Measurements from ENCODE around the gene PPP1R7. TPM values are rescaled to one million over a fixed set of nuclear protein-coding genes. Genes with fewer than 3 reads are reported as not detected.

The PPP1R7 gene
- total RNA-seq, 3 donors from 2014 or later (not counting 1 experiment from before 2014, with no cell fraction given) = 57.8 to 66.3 (median 60.4) TPM

- no peaks in the 10 kb centered on the region for H3K9me3 ChIP-seq (ENCODE audit: control insufficient read depth, insufficient read depth, low read length)
- no peaks in the 10 kb centered on the region for H3K4me1 ChIP-seq (ENCODE audit: control insufficient read depth, insufficient read depth, low read length)
- Mint-ChIP-seq H3K36me3 (no peaks in the 10 kb centered on the region), H3K27me3 (ENCODE audit: low read depth in 2 of 2) (no peaks in the 10 kb centered on the region), H3K27ac (no peak overlapping the region), H3K9me3 (no peaks in the 10 kb centered on the region), H3K4me3 (no peak overlapping the region), H3K4me1 (no peaks in the 10 kb centered on the region)
- intact Hi-C loops (cut with micrococcal nuclease) = no loop called here
- DNase-seq (no peak), ATAC-seq (no peak)
- no peak overlapping the region for H3K27ac ChIP-seq (ENCODE audit: low read length)
- 95% methylated on average over 8 of the region's 9 CpGs for WGBS (ENCODE audit: insufficient coverage)
- H3K27me3 ChIP-seq (ENCODE audit: control insufficient read depth, insufficient read depth, low read length) = no peaks in the 10 kb centered on the region
- H3K4me3 ChIP-seq (ENCODE audit: low read length) = no peak overlapping the region
- no peak for TF ChIP-seq CTCF (IDR thresholded peaks at IDR 0.05)
- H3K36me3 ChIP-seq (ENCODE audit: control insufficient read depth, insufficient read depth, low read length) = peaks cover 5% of the 10 kb centered on the region
Measured at GRCh38 chr2:241135737-241136136, 14.5 kb upstream of the PPP1R7 start.

GRCh38 chr2:241136191-241136590, 14.1 kb upstream of the PPP1R7 start:
- Histone ChIP-seq H3K4me3 (ENCODE audit: low read length) (no peak overlapping the region), H3K27me3 (ENCODE audit: control insufficient read depth, insufficient read depth, low read length) (no peaks in the 10 kb centered on the region), H3K36me3 (ENCODE audit: control insufficient read depth, insufficient read depth, low read length) (peaks cover 5% of the 10 kb centered on the region), H3K9me3 (ENCODE audit: control insufficient read depth, insufficient read depth, low read length) (no peaks in the 10 kb centered on the region), H3K4me1 (ENCODE audit: control insufficient read depth, insufficient read depth, low read length) (no peaks in the 10 kb centered on the region), H3K27ac (ENCODE audit: low read length) (no peak overlapping the region)
- Mint-ChIP-seq H3K27ac (no peak overlapping the region), H3K4me1 (no peaks in the 10 kb centered on the region), H3K4me3 (no peak overlapping the region), H3K36me3 (no peaks in the 10 kb centered on the region), H3K27me3 (ENCODE audit: low read depth in 2 of 2) (no peaks in the 10 kb centered on the region), H3K9me3 (no peaks in the 10 kb centered on the region)
- ATAC-seq (no peak), DNase-seq (no peak)
- TF ChIP-seq CTCF (IDR thresholded peaks at IDR 0.05) = no peak
- 92% methylated on average over 8 of the region's 8 CpGs for WGBS (ENCODE audit: insufficient coverage)
- intact Hi-C loops (cut with micrococcal nuclease) = no loop called here

GRCh38 chr2:241136661-241137260, 13.5 kb upstream of the PPP1R7 start:
- no peak for ATAC-seq
- 97% methylated on average over 25 of the region's 25 CpGs for WGBS (ENCODE audit: insufficient coverage)
- no peak for DNase-seq
- H3K36me3 ChIP-seq (ENCODE audit: control insufficient read depth, insufficient read depth, low read length) = peaks cover 5% of the 10 kb centered on the region
- H3K27ac ChIP-seq (ENCODE audit: low read length) = no peak overlapping the region
- H3K4me3 Mint-ChIP-seq = no peak overlapping the region
- no peaks in the 10 kb centered on the region for H3K27me3 Mint-ChIP-seq (ENCODE audit: low read depth in 2 of 2)
- H3K36me3 Mint-ChIP-seq = no peaks in the 10 kb centered on the region
- no peaks in the 10 kb centered on the region for H3K9me3 Mint-ChIP-seq
- intact Hi-C loops (cut with micrococcal nuclease) = no loop called here
- no peaks in the 10 kb centered on the region for H3K4me1 Mint-ChIP-seq
- H3K4me3 ChIP-seq (ENCODE audit: low read length) = no peak overlapping the region
- no peaks in the 10 kb centered on the region for H3K27me3 ChIP-seq (ENCODE audit: control insufficient read depth, insufficient read depth, low read length)
- no peaks in the 10 kb centered on the region for H3K4me1 ChIP-seq (ENCODE audit: control insufficient read depth, insufficient read depth, low read length)
- no peaks in the 10 kb centered on the region for H3K9me3 ChIP-seq (ENCODE audit: control insufficient read depth, insufficient read depth, low read length)
- no peak for TF ChIP-seq CTCF (IDR thresholded peaks at IDR 0.05)
- no peak overlapping the region for H3K27ac Mint-ChIP-seq
